Nasal cavity respiratory epithelium epithelial cell of viscerocranial mucosa (primary cell): ENCODE results near the gene DNA2. TPM values are rescaled to one million over a fixed set of nuclear protein-coding genes. Genes with fewer than 3 reads are reported as not detected.

ENCODE experiments used
- total RNA-seq: library from RNA; depleted of rRNA; stranded (reverse); fragments of >200 nt; gene quantifications from 2 replicates; pipeline ENCODE4 v1.2.3, GENCODE V29; 2014

The DNA2 gene, protein sequence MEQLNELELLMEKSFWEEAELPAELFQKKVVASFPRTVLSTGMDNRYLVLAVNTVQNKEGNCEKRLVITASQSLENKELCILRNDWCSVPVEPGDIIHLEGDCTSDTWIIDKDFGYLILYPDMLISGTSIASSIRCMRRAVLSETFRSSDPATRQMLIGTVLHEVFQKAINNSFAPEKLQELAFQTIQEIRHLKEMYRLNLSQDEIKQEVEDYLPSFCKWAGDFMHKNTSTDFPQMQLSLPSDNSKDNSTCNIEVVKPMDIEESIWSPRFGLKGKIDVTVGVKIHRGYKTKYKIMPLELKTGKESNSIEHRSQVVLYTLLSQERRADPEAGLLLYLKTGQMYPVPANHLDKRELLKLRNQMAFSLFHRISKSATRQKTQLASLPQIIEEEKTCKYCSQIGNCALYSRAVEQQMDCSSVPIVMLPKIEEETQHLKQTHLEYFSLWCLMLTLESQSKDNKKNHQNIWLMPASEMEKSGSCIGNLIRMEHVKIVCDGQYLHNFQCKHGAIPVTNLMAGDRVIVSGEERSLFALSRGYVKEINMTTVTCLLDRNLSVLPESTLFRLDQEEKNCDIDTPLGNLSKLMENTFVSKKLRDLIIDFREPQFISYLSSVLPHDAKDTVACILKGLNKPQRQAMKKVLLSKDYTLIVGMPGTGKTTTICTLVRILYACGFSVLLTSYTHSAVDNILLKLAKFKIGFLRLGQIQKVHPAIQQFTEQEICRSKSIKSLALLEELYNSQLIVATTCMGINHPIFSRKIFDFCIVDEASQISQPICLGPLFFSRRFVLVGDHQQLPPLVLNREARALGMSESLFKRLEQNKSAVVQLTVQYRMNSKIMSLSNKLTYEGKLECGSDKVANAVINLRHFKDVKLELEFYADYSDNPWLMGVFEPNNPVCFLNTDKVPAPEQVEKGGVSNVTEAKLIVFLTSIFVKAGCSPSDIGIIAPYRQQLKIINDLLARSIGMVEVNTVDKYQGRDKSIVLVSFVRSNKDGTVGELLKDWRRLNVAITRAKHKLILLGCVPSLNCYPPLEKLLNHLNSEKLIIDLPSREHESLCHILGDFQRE
- total RNA-seq = 4.8 and 5.1 TPM in 2 replicates

DNA sequence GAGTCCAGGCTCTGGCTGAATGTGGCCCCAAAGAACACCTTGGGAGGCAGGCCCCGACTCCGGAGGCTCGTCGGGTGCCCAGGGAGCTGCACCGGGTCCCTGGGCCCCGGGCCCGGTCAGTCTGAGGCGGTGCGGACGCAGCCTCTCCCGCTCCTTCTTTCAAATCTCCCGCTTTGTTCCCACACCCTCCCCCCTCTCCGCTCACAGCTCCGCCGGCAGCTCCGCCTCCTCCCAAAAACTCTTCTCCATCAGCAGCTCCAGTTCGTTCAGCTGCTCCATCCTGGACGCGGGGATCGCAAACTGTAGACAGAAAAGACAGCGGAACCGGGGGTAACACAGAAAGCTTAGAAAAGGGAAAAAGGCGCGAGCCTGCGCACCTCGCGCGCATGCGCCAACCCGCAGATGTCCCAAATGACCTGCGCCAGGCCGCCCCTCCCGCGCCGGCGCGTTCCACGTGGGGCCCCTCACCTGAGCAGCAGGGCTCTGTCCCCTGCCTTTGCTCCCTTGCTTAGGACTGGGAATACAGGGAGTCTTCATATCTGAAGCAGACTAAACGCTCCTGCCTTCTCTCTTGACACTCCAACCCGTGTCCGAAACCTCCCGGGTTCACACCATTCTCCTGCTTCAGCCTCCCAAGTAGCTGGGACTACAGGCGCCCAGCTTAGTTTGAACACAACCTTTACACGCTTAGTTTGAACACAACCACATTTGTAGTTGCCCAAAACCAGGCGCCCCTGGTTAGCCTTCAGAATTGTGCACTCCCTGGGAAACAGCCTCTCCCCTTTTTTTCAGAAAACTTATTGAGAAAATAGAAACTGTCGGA, at the start of gene DNA2:
Gene DNA2, minus strand, starts transcription at position 388 of the 823 bp plus-strand sequence. Its CDS starts 109 bp downstream, at position 279.

DNA sequence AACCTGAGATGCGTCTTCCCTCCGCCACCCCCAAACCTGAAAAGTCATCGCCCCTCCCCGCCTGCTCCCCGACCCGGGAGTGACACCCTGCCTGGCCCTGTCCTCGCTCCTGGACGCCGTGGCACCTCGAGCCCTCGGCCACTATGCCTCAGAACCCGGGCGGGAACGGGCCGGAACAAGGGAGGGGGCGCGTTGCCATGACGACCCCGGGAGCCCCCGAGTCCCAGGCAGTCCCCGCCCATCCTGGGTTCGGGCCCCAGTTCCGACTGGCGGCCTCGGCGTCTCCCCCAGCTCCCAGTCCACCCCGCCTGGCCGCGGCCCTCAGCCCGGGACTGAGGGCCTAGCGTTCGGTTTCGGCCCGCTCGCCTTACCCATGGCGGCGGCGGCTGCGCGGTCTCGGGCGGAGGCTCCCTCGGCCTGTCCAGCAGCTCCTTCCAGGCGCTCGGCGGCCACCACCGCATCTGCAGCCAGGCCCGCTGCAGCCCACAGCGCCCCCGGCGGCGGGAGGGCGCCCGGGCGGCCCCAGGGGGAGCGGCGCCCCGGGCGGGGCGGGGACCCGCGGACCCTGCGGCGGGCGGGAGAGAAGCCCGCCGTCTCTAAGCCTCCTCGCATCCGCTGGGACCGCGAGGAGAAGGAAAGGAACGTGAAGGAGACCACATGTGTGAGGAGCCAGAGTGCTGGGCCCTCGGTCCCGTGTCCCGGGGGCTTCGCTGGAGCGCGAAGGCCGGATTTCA, 64.8 kb downstream of the DNA2 start, which contains the start of gene RUFY2:
Gene RUFY2, minus strand, starts transcription at position 463 of the 734 bp plus-strand sequence. Its CDS starts 88 bp downstream, at position 375.

Other genes with a start within 250 kb of the DNA2 start
- not detected in 2 replicates for gene ATOH7, start 239.9 kb downstream of the DNA2 start, total RNA-seq
- 42.7 and 67.3 TPM in 2 replicates for gene HNRNPH3, start 139.9 kb downstream of the DNA2 start, total RNA-seq
- gene PBLD, start 139.0 kb downstream of the DNA2 start, total RNA-seq = 1.4 and 1.8 TPM in 2 replicates
- 19.1 and 21.6 TPM in 2 replicates for gene RUFY2, start 64.7 kb downstream of the DNA2 start, total RNA-seq
- gene SLC25A16, start 55.5 kb upstream of the DNA2 start, total RNA-seq = 10.6 and 15.9 TPM in 2 replicates
- gene TET1, start 88.4 kb upstream of the DNA2 start, total RNA-seq = under 0.01 and 1.4 TPM in 2 replicates
- gene CCAR1, start 249.3 kb upstream of the DNA2 start, total RNA-seq = 30.4 and 46.2 TPM in 2 replicates